Lung (tissue), 12 donors: ENCODE measurements around the gene ATP4A. TPM values are rescaled to one million over a fixed set of nuclear protein-coding genes. Genes with fewer than 3 reads are reported as not detected.

Experiments
- ATAC-seq: fragments of 200-7000 bp; cut with Tn5 transposase; one replicate; pipeline ENCODE4 v1.9.1; 2020; ENCODE audit warnings: moderate number of reproducible peaks; ENCODE audit not compliant: insufficient read depth, low FRiP score
- DNase-seq, 3 donors: peaks; one replicate each; pipeline ENCODE4 v3.0.0-alpha.2; 2013 to 2017
- H3K27ac ChIP-seq, 2 donors: one replicate each; pipeline ENCODE4 v1.5.1; 2013; ENCODE audit warnings: mild to moderate bottlenecking in 2 of 2, moderate library complexity in 2 of 2, control low read depth in 1 of 2, inconsistent platforms in 1 of 2, low read depth in 1 of 2, low read length in 1 of 2
- H3K27me3 ChIP-seq, 3 donors: one replicate each; pipeline ENCODE4 v1.5.1; 2013; ENCODE audit warnings: low read length in 2 of 3; ENCODE audit not compliant: control insufficient read depth in 3 of 3, insufficient read depth in 3 of 3
- H3K36me3 ChIP-seq, 4 donors: one replicate each; pipeline ENCODE4 v1.5.1; 2013; ENCODE audit warnings: low read length in 4 of 4, mild to moderate bottlenecking in 1 of 4, moderate library complexity in 1 of 4; ENCODE audit not compliant: control insufficient read depth in 4 of 4, insufficient read depth in 4 of 4
- H3K4me1 ChIP-seq, 5 donors: one replicate each; pipeline ENCODE4 v1.5.1; 2013; ENCODE audit warnings: low read length in 5 of 5, mild to moderate bottlenecking in 2 of 5, moderate library complexity in 1 of 5; ENCODE audit not compliant: control insufficient read depth in 5 of 5, insufficient read depth in 5 of 5
- H3K4me3 ChIP-seq: one replicate; pipeline ENCODE4 v1.5.1; 2013; ENCODE audit warnings: mild to moderate bottlenecking, control low read depth, moderate library complexity
- H3K9ac ChIP-seq, 2 donors: one replicate each; pipeline ENCODE4 v1.5.1; 2013; ENCODE audit warnings: low read length in 2 of 2, control low read depth in 1 of 2; ENCODE audit not compliant: insufficient read depth in 1 of 2
- H3K9me3 ChIP-seq, 4 donors: one replicate each; pipeline ENCODE4 v1.5.1; 2013; ENCODE audit warnings: low read length in 3 of 4, mild to moderate bottlenecking in 1 of 4, moderate library complexity in 1 of 4; ENCODE audit not compliant: control insufficient read depth in 4 of 4, insufficient read depth in 3 of 4
- WGBS, 2 donors: extraction: QIAGEN DNeasy Blood & Tissue Kit; methylation state at CpG; one replicate each; pipeline ENCODE4 v1.1.7; 2013; 5-methylcytosine and 5-hydroxymethylcytosine counted together
- polyA plus RNA-seq, 2 donors: library from polyadenylated mRNA; stranded (reverse); fragments of 200-250 nt; gene quantifications; one replicate each; pipeline ENCODE4 v1.2.1, GENCODE V29; 2013
- total RNA-seq, 2 donors: library from RNA; depleted of rRNA in 1 of 2; stranded (reverse); fragments of >200 nt in 1 of 2; gene quantifications; one replicate each; pipeline ENCODE4 v1.2.1, GENCODE V29; 2014 to 2021
- TF ChIP-seq, protein P1 (sequence below): IDR thresholded peaks from 2 replicates; pipeline ENCODE4 v1.5.1; 2012; ENCODE audit warnings: mild to moderate bottlenecking; ENCODE audit errors: control extremely low read depth, extremely low read depth
- donor health status: control.
- donor health status: control.
- donor health status: Bipolar disorder and iron deficiency.
- donor health status: healthy.
- donor health status: DM: yes; HTN: yes; CAD: no.

ATP4A gene
- total and polyA plus RNA-seq, 4 donors = 0.01 TPM; not detected in 3

DNA sequence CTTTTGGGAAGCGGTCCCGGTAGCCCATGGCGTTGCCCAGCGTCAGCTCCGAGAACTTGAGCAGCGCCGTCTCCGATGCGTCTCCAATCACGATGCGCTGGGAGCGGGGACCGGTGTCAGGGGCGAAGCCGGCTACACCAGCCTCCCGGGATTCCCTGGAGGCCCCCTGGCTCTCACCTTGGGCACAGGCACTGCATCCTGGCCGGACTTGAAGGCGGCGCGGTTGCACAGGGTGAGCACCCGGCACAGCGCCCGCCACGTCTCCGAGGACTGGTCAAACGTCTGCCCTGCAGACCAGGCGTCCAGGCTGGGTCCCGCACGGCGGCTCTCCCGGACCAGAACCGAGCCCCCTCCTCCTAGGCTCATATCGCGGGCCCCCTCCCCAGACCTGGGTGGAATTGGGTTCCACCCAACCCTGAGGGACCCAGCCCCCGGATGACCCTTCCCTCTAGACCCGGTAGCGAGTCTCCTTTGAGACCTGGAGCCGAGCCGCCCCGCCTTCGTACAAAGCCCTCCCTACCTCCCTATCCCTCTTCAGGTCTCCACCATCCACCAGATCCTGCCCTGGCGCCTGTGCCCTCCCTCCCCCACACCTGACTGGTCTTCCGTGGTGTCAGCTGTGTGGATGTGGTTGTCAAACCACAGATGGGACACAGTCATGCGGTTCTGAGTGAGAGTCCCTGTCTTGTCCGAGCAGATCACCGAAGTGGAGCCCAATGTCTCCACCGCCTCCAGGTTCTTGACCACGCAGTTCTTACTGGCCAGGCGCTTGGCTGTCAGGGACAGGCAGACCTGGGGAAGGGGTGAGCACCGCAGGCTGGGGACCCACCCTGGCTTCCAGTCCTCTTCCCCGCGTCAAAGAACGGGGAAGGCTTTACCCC is 4.8 kb downstream of the ATP4A start:
- ATAC-seq (no peak), DNase-seq (no peak)
- no peaks in the 10 kb centered on the region for H3K36me3 ChIP-seq
- no peak overlapping the region for H3K4me3 ChIP-seq
- TF ChIP-seq, protein P1, sequence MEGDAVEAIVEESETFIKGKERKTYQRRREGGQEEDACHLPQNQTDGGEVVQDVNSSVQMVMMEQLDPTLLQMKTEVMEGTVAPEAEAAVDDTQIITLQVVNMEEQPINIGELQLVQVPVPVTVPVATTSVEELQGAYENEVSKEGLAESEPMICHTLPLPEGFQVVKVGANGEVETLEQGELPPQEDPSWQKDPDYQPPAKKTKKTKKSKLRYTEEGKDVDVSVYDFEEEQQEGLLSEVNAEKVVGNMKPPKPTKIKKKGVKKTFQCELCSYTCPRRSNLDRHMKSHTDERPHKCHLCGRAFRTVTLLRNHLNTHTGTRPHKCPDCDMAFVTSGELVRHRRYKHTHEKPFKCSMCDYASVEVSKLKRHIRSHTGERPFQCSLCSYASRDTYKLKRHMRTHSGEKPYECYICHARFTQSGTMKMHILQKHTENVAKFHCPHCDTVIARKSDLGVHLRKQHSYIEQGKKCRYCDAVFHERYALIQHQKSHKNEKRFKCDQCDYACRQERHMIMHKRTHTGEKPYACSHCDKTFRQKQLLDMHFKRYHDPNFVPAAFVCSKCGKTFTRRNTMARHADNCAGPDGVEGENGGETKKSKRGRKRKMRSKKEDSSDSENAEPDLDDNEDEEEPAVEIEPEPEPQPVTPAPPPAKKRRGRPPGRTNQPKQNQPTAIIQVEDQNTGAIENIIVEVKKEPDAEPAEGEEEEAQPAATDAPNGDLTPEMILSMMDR = no peak
- H3K27ac ChIP-seq = no peak overlapping the region
- no peak overlapping the region for H3K9ac ChIP-seq
- H3K4me1 ChIP-seq = peaks cover 0 to 10% (median 0%) of the 10 kb centered on the region in 5 donors
- H3K27me3 ChIP-seq = peaks cover 11 to 32% (median 12%) of the 10 kb centered on the region in 3 donors
- no peaks in the 10 kb centered on the region for H3K9me3 ChIP-seq
- 31 to 38% methylated on average over 51 to 53 of the region's 53 CpGs for WGBS, 2 donors

DNA sequence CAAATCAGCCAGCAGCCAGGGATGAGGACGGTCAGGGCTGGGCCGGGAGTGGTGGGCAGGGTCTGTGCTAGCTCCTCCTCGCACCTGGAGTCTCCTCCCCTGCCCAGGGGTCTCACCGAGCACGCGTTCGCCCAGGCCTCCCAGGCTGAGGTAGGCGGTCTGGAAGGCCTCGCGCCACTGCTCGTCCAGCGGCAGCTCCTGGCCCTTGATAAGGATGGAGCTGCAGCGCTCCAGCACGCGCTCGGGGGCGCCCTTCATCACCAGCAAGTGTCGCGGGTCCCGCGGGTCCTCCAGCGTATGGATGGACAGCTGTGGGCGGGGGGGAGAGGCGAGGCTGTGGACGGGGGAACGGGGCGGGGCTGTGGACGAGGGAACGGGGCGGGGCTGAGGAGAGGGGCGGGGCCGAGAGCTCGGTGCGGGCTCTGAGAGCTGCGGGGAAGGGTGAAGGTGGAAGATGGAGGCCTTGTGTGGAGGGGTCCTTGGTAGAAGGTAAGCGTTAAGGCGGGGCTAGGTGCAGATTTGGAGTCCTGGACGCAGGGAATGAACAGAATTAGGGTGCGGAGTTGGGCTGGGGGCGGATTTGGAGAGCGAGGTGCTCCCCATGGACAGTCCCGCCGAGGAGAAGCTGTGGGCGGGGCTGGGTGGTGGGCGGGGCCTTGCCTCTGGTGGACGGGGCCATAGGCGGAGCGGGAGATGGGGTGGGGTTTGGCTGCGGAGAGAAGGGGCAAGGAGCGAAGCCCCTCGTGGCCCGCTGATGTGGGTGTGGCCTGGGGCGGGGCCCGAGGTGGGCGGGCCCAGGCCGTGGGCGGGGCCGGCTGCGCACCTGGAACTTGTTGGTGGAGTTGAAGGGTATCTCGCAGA is 5.7 kb downstream of the ATP4A start:
- no peak overlapping the region for H3K4me3 ChIP-seq
- peak; percentile 45 for ATAC-seq

DNA sequence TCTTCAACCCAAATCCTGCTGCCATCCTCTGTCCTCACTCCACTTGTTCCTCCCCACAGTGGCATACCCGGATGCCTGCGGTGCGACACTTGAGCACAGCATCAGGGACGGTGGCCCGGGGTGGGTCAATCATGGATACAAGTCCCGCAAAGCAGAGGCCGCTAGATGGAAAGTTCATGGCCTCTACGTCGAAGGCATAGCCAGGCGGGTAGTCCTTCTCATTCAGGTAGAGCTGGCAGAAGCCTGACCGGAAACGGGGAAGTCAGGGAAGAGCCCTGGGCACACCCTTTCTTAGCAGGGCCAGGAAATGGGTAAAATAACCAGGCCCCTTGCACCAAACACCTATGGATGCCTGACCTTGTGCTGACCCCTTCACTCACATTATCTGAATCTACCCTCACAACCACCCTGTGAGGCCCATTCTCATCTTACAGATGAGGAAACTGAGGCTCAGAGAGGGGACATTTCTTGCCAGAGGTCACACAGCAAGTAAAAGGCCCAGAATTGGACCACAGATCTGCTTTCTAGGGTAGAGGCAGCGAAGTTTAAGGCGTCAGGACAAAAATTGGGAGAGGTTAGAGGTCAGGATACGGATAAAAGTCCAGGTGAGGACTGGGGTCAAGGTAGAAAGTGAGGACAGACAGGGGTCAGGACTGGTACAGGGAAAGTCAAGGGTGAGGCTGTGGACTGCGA is 6.5 kb downstream of the ATP4A start:
- whole genome bisulfite sequencing, 2 donors = 80 to 84% methylated on average over 16 of the region's 16 CpGs
- H3K4me3 ChIP-seq = no peak overlapping the region
- peaks cover 11 to 32% (median 12%) of the 10 kb centered on the region in 3 donors for H3K27me3 ChIP-seq

More for the DNA sequence above, 5.7 kb downstream of the ATP4A start:
- Histone ChIP-seq H3K4me1 (peaks cover 0 to 10% (median 0%) of the 10 kb centered on the region in 5 donors), H3K9me3 (no peaks in the 10 kb centered on the region), H3K27ac (no peak overlapping the region), H3K36me3 (no peaks in the 10 kb centered on the region), H3K9ac (no peak overlapping the region), H3K27me3 (peaks cover 11 to 32% (median 12%) of the 10 kb centered on the region in 3 donors)
- WGBS, 2 donors = 2 to 5% methylated on average over 57 to 60 of the region's 60 CpGs
- TF ChIP-seq, protein P1 = no peak
- peak; percentile 42 to 75 (median 47) for DNase-seq

More for the DNA sequence above, 6.5 kb downstream of the ATP4A start:
- Histone ChIP-seq H3K9ac (no peak overlapping the region), H3K27ac (no peak overlapping the region), H3K36me3 (no peaks in the 10 kb centered on the region), H3K4me1 (peaks cover 0 to 10% (median 0%) of the 10 kb centered on the region in 5 donors), H3K9me3 (no peaks in the 10 kb centered on the region)
- ATAC-seq (no peak), DNase-seq (no peak)
- TF ChIP-seq, protein P1 = no peak
